Measurements from ENCODE around the gene PTPRM. TPM values are rescaled to one million over a fixed set of nuclear protein-coding genes. Genes with fewer than 3 reads are reported as not detected.

Gene PTPRM
- total and polyA plus RNA-seq, 2 experiments from 2014 or later, result 1.6 to 5.3 TPM

DNA sequence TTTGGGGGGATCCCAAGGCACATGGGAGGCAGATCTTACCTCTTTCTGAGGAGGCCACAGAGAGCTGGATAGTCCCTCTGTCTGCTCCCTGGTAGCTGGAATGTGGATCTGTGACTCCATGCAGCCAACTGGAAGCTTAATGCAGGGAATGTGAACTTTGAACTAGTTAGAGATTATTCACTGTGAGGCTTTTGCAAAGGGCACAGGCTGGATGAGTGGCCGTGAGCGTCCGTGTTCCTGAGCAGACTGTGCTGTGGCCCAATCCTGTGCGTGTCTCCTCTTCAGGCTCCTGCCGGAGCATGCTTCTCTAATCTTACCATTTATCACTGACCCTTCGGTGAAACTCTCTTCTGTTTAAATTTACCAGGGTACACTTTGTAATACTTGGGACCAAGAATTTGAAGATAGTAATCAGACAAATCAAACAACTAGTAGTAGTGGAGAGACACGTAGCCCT is 187.6 kb downstream of the PTPRM start:
- Histone ChIP-seq H4K20me1 (replicated peaks; ENCODE audit: insufficient read depth) (no peaks in the 10 kb centered on the region), H3K36me3 (ENCODE audit: insufficient read depth) (no peaks in the 10 kb centered on the region), H3K79me2 (replicated peaks; ENCODE audit: insufficient read depth) (no peaks in the 10 kb centered on the region), H3K4me3 (no peak overlapping the region), H3K27me3 (ENCODE audit: insufficient read depth) (no peaks in the 10 kb centered on the region), H3K4me2 (no peak overlapping the region), H3K4me1 (ENCODE audit: insufficient read depth) (peaks cover 16% of the 10 kb centered on the region), H2AFZ (no peak overlapping the region), H3K27ac (ENCODE audit: low read depth) (no peak overlapping the region), H3K9me2 (ENCODE audit: insufficient read depth) (no peaks in the 10 kb centered on the region), H3F3A (replicated peaks; ENCODE audit: low read depth) (no peaks in the 10 kb centered on the region)
- Mint-ChIP-seq H3K9me3 (no peaks in the 10 kb centered on the region), H3K4me1 (peaks cover 20% of the 10 kb centered on the region), H3K36me3 (ENCODE audit: low read depth) (no peaks in the 10 kb centered on the region), H3K4me3 (no peak overlapping the region), H3K27ac (no peak overlapping the region), H3K27me3 (ENCODE audit: insufficient read depth, low read depth, poor library complexity) (no peaks in the 10 kb centered on the region)
- DNase-seq (ENCODE audit: low spot score) (no peak), ATAC-seq (no peak)
- TF ChIP-seq ZNF114 (CRISPR knock-in tag; IDR thresholded peaks at IDR 0.05) (no peak), POLR2AphosphoS5 (IDR thresholded peaks at IDR 0.05; ENCODE audit: low read depth) (no peak), STAT1 (IDR thresholded peaks at IDR 0.05; ENCODE audit: unreplicated experiment) (no peak), ZNF331 (CRISPR knock-in tag; IDR thresholded peaks at IDR 0.05; ENCODE audit: low read depth) (no peak), CTCF (conservative IDR thresholded peaks at IDR 0.05; ENCODE audit: low read depth in 2 of 2) (no peak), CREB1 (CRISPR knock-in tag; IDR thresholded peaks at IDR 0.05; ENCODE audit: low read depth) (no peak), NANOG (IDR thresholded peaks at IDR 0.05; ENCODE audit: borderline replicate concordance) (no peak), EZH2phosphoT487 (IDR thresholded peaks at IDR 0.05; ENCODE audit: unreplicated experiment) (no peak), EZH2 (IDR thresholded peaks at IDR 0.05; ENCODE audit: low read depth, unreplicated experiment) (no peak), REST (IDR thresholded peaks at IDR 0.05; ENCODE audit: unreplicated experiment) (no peak), JUNB (IDR thresholded peaks at IDR 0.05; ENCODE audit: unreplicated experiment) (no peak)
- TF ChIP-seq, protein P1, sequence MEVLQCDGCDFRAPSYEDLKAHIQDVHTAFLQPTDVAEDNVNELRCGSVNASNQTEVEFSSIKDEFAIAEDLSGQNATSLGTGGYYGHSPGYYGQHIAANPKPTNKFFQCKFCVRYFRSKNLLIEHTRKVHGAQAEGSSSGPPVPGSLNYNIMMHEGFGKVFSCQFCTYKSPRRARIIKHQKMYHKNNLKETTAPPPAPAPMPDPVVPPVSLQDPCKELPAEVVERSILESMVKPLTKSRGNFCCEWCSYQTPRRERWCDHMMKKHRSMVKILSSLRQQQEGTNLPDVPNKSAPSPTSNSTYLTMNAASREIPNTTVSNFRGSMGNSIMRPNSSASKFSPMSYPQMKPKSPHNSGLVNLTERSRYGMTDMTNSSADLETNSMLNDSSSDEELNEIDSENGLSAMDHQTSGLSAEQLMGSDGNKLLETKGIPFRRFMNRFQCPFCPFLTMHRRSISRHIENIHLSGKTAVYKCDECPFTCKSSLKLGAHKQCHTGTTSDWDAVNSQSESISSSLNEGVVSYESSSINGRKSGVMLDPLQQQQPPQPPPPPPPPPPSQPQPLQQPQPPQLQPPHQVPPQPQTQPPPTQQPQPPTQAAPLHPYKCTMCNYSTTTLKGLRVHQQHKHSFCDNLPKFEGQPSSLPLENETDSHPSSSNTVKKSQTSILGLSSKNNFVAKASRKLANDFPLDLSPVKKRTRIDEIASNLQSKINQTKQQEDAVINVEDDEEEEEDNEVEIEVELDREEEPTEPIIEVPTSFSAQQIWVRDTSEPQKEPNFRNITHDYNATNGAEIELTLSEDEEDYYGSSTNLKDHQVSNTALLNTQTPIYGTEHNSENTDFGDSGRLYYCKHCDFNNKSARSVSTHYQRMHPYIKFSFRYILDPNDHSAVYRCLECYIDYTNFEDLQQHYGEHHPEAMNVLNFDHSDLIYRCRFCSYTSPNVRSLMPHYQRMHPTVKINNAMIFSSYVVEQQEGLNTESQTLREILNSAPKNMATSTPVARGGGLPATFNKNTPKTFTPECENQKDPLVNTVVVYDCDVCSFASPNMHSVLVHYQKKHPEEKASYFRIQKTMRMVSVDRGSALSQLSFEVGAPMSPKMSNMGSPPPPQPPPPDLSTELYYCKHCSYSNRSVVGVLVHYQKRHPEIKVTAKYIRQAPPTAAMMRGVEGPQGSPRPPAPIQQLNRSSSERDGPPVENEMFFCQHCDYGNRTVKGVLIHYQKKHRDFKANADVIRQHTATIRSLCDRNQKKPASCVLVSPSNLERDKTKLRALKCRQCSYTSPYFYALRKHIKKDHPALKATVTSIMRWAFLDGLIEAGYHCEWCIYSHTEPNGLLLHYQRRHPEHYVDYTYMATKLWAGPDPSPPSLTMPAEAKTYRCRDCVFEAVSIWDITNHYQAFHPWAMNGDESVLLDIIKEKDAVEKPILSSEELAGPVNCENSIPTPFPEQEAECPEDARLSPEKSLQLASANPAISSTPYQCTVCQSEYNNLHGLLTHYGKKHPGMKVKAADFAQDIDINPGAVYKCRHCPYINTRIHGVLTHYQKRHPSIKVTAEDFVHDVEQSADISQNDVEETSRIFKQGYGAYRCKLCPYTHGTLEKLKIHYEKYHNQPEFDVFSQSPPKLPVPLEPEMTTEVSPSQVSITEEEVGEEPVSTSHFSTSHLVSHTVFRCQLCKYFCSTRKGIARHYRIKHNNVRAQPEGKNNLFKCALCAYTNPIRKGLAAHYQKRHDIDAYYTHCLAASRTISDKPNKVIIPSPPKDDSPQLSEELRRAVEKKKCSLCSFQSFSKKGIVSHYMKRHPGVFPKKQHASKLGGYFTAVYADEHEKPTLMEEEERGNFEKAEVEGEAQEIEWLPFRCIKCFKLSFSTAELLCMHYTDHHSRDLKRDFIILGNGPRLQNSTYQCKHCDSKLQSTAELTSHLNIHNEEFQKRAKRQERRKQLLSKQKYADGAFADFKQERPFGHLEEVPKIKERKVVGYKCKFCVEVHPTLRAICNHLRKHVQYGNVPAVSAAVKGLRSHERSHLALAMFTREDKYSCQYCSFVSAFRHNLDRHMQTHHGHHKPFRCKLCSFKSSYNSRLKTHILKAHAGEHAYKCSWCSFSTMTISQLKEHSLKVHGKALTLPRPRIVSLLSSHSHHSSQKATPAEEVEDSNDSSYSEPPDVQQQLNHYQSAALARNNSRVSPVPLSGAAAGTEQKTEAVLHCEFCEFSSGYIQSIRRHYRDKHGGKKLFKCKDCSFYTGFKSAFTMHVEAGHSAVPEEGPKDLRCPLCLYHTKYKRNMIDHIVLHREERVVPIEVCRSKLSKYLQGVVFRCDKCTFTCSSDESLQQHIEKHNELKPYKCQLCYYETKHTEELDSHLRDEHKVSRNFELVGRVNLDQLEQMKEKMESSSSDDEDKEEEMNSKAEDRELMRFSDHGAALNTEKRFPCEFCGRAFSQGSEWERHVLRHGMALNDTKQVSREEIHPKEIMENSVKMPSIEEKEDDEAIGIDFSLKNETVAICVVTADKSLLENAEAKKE (CRISPR knock-in tag; IDR thresholded peaks at IDR 0.05), result no peak
- TF ChIP-seq, protein P2, sequence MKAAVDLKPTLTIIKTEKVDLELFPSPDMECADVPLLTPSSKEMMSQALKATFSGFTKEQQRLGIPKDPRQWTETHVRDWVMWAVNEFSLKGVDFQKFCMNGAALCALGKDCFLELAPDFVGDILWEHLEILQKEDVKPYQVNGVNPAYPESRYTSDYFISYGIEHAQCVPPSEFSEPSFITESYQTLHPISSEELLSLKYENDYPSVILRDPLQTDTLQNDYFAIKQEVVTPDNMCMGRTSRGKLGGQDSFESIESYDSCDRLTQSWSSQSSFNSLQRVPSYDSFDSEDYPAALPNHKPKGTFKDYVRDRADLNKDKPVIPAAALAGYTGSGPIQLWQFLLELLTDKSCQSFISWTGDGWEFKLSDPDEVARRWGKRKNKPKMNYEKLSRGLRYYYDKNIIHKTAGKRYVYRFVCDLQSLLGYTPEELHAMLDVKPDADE (IDR thresholded peaks at IDR 0.05), result no peak
